Osteocyte (in vitro differentiated cells): ENCODE results near the gene MYL6B. TPM values are rescaled to one million over a fixed set of nuclear protein-coding genes. Genes with fewer than 3 reads are reported as not detected.

Source experiments
- DNase-seq: peaks from one replicate; pipeline ENCODE4 v3.0.0; 2021; ENCODE audit warnings: mixed read lengths; ENCODE audit not compliant: unreplicated experiment; ENCODE audit errors: extremely low spot score
- H3K27ac Mint-ChIP-seq: one replicate; pipeline ENCODE4 v1.8.0; 2021; ENCODE audit warnings: mild to moderate bottlenecking, mixed read lengths; ENCODE audit not compliant: unreplicated experiment
- H3K27me3 Mint-ChIP-seq: one replicate; pipeline ENCODE4 v1.8.0; 2021; ENCODE audit warnings: mixed read lengths; ENCODE audit not compliant: unreplicated experiment
- H3K36me3 Mint-ChIP-seq: one replicate; pipeline ENCODE4 v1.8.0; 2021; ENCODE audit warnings: mixed read lengths; ENCODE audit not compliant: unreplicated experiment
- H3K4me1 Mint-ChIP-seq: one replicate; pipeline ENCODE4 v1.8.0; 2021; ENCODE audit warnings: mixed read lengths; ENCODE audit not compliant: unreplicated experiment
- H3K4me3 Mint-ChIP-seq: one replicate; pipeline ENCODE4 v1.8.0; 2021; ENCODE audit warnings: mild to moderate bottlenecking, moderate library complexity, mixed read lengths; ENCODE audit not compliant: unreplicated experiment
- H3K9me3 Mint-ChIP-seq: one replicate; pipeline ENCODE4 v1.8.0; 2021; ENCODE audit warnings: mixed read lengths; ENCODE audit not compliant: unreplicated experiment
- total RNA-seq: library from RNA; stranded (reverse); gene quantifications from 2 replicates; pipeline ENCODE4 v1.2.1, GENCODE V29; 2021
- TF ChIP-seq, protein P1 (sequence below): fragments of 200-600 bp; sonication (generic); IDR thresholded peaks from 2 replicates; pipeline ENCODE4 v1.5.0; 2021; ENCODE audit warnings: antibody characterized with exemption, mild to moderate bottlenecking, moderate library complexity

The MYL6B gene
- total RNA-seq, 1 donor from 2014 or later = 123 TPM

DNA sequence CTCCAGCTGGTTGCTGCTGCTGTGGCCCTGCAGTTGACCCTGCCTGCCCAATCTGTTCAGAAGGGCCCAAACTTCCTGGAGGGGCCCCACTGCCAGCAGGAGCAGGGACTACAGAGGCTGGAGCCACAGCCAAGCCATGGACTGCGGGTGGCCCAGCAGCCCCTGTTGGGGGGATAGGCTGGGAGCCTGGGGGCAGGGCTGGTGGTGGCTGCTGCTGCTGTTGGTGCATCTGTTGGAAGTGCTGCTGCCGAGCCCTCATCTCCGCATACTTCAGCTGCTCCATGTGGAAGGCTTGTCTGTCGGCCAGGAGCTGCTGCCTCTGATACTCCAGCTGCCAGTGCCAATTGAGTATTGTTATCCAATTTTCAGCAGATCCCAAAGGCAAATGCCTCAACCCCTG, 13.0 kb downstream of the MYL6B start:
- H3K4me1 Mint-ChIP-seq = peaks cover 24% of the 10 kb centered on the region
- no peaks in the 10 kb centered on the region for H3K9me3 Mint-ChIP-seq
- H3K27ac Mint-ChIP-seq = peak overlapping the region; percentile 14
- peaks cover 44% of the 10 kb centered on the region for H3K36me3 Mint-ChIP-seq
- H3K4me3 Mint-ChIP-seq = no peak overlapping the region
- TF ChIP-seq, protein P1, sequence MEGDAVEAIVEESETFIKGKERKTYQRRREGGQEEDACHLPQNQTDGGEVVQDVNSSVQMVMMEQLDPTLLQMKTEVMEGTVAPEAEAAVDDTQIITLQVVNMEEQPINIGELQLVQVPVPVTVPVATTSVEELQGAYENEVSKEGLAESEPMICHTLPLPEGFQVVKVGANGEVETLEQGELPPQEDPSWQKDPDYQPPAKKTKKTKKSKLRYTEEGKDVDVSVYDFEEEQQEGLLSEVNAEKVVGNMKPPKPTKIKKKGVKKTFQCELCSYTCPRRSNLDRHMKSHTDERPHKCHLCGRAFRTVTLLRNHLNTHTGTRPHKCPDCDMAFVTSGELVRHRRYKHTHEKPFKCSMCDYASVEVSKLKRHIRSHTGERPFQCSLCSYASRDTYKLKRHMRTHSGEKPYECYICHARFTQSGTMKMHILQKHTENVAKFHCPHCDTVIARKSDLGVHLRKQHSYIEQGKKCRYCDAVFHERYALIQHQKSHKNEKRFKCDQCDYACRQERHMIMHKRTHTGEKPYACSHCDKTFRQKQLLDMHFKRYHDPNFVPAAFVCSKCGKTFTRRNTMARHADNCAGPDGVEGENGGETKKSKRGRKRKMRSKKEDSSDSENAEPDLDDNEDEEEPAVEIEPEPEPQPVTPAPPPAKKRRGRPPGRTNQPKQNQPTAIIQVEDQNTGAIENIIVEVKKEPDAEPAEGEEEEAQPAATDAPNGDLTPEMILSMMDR = no peak
- no peaks in the 10 kb centered on the region for H3K27me3 Mint-ChIP-seq
- no peak for DNase-seq

DNA sequence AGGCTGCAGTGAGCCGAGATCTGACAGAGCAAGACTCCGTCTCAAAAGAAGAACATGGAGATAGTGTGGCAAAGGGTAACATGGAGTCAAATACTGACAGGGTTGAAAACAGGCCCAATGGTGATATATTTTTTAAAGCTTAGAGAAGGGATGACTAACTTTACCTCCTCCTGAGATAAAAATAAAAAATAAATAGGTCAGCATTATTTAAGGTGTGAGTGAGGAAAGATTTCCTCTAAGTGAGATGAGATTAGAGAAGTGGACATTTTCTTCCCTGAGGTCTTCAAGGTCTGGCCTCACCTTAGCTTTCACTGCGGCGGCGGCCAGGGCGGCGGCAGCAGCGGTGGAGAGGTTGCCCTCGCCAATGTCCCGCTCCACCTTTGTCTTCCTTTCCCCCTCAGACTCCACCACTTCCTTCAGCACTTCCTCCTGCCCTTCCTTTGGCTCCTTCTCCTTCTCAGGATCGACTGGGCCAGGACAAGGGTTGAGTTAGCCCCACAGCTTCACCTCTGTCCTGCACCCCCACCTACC, 16.9 kb downstream of the MYL6B start:
- no peak overlapping the region for H3K4me3 Mint-ChIP-seq
- no peak for DNase-seq
- H3K4me1 Mint-ChIP-seq = peaks cover 2% of the 10 kb centered on the region
- TF ChIP-seq, protein P1 = no peak
- H3K27ac Mint-ChIP-seq = no peak overlapping the region
- H3K36me3 Mint-ChIP-seq = peaks cover 43% of the 10 kb centered on the region
- no peaks in the 10 kb centered on the region for H3K27me3 Mint-ChIP-seq
- H3K9me3 Mint-ChIP-seq = no peaks in the 10 kb centered on the region

DNA sequence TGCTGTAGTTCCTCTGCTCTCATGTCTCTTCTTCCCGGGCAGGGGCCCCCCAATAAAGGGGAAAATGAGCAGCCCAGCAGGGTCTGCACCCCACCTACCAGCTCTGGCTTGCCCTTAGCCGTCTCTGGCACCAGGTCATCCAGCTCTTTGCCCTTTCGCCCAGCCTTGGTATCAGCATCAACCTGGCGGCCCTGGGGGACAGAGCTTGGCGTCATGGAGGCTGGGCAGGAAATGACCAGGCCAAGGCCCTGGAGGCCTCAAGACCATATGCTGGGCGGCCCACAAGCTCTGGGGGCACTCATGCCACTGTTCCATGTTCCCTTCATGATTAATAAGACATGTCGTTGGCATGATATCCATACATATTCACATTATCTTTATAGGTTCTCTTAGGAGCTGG, 20.5 kb downstream of the MYL6B start:
- no peaks in the 10 kb centered on the region for H3K27me3 Mint-ChIP-seq
- DNase-seq = no peak
- peaks cover 45% of the 10 kb centered on the region for H3K36me3 Mint-ChIP-seq
- H3K4me3 Mint-ChIP-seq = no peak overlapping the region
- H3K9me3 Mint-ChIP-seq = no peaks in the 10 kb centered on the region
- no peak overlapping the region for H3K27ac Mint-ChIP-seq
- no peaks in the 10 kb centered on the region for H3K4me1 Mint-ChIP-seq
- TF ChIP-seq, protein P1 = no peak

DNA sequence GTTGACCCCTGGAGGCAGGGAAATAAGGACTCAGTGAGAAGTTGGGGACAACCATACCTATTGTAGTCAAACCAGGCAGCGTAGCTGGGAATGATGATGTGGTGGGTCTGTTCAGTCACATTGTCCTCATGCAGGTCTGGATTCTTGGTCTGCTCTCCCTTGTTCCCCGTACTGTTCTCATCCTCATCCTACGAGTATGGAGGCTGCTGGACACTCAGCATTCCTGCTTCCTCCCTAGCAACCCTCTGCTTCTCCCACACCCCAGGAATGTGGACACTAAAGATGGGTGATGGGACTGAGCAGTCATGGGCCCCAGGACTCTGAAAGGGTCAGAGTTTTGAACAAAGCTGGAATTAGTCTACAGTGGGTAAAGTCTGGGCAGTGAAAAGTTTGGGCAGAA, 26.0 kb downstream of the MYL6B start:
- H3K36me3 Mint-ChIP-seq = peaks cover 56% of the 10 kb centered on the region
- no peaks in the 10 kb centered on the region for H3K4me1 Mint-ChIP-seq
- no peak overlapping the region for H3K27ac Mint-ChIP-seq
- TF ChIP-seq, protein P1 = no peak
- DNase-seq = no peak
- no peaks in the 10 kb centered on the region for H3K27me3 Mint-ChIP-seq
- H3K4me3 Mint-ChIP-seq = no peak overlapping the region
- H3K9me3 Mint-ChIP-seq = no peaks in the 10 kb centered on the region

DNA sequence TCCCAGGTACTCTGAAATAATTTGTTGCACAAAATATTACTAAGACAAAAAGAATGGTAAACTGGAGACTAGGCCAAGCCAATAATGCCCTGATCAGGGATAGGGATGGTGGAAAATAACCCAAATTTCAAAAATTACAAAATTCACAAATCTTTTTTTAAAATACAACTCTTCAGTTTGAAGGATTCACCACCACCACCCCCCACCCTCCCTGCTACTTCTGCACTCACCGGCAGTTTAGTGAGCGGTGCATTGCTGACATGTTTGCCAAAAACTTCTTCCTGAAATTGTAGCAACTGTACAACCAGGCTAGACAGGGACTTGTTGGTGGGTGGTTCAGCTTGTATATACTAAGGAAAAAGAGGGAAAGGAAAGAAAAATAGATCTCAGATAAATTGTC, 34.6 kb downstream of the MYL6B start:
- TF ChIP-seq, protein P1 = no peak
- Mint-ChIP-seq H3K9me3 (no peaks in the 10 kb centered on the region), H3K27me3 (no peaks in the 10 kb centered on the region), H3K27ac (no peak overlapping the region), H3K4me3 (peak overlapping the region; percentile 29), H3K4me1 (peaks cover 28% of the 10 kb centered on the region), H3K36me3 (peaks cover 28% of the 10 kb centered on the region)
- DNase-seq = no peak
